Lung (tissue), 12 donors: ENCODE results near the gene RNF151. TPM values are rescaled to one million over a fixed set of nuclear protein-coding genes. Genes with fewer than 3 reads are reported as not detected.

ENCODE experiments used
- ATAC-seq: fragments of 200-7000 bp; cut with Tn5 transposase; one replicate; pipeline ENCODE4 v1.9.1; 2020; ENCODE audit warnings: moderate number of reproducible peaks; ENCODE audit not compliant: insufficient read depth, low FRiP score
- DNase-seq, 3 donors: peaks; one replicate each; pipeline ENCODE4 v3.0.0-alpha.2; 2013 to 2017
- H3K27ac ChIP-seq, 2 donors: one replicate each; pipeline ENCODE4 v1.5.1; 2013; ENCODE audit warnings: mild to moderate bottlenecking in 2 of 2, moderate library complexity in 2 of 2, control low read depth in 1 of 2, inconsistent platforms in 1 of 2, low read depth in 1 of 2, low read length in 1 of 2
- H3K27me3 ChIP-seq, 3 donors: one replicate each; pipeline ENCODE4 v1.5.1; 2013; ENCODE audit warnings: low read length in 2 of 3; ENCODE audit not compliant: control insufficient read depth in 3 of 3, insufficient read depth in 3 of 3
- H3K36me3 ChIP-seq, 4 donors: one replicate each; pipeline ENCODE4 v1.5.1; 2013; ENCODE audit warnings: low read length in 4 of 4, mild to moderate bottlenecking in 1 of 4, moderate library complexity in 1 of 4; ENCODE audit not compliant: control insufficient read depth in 4 of 4, insufficient read depth in 4 of 4
- H3K4me1 ChIP-seq, 5 donors: one replicate each; pipeline ENCODE4 v1.5.1; 2013; ENCODE audit warnings: low read length in 5 of 5, mild to moderate bottlenecking in 2 of 5, moderate library complexity in 1 of 5; ENCODE audit not compliant: control insufficient read depth in 5 of 5, insufficient read depth in 5 of 5
- H3K4me3 ChIP-seq: one replicate; pipeline ENCODE4 v1.5.1; 2013; ENCODE audit warnings: mild to moderate bottlenecking, control low read depth, moderate library complexity
- H3K9ac ChIP-seq, 2 donors: one replicate each; pipeline ENCODE4 v1.5.1; 2013; ENCODE audit warnings: low read length in 2 of 2, control low read depth in 1 of 2; ENCODE audit not compliant: insufficient read depth in 1 of 2
- H3K9me3 ChIP-seq, 4 donors: one replicate each; pipeline ENCODE4 v1.5.1; 2013; ENCODE audit warnings: low read length in 3 of 4, mild to moderate bottlenecking in 1 of 4, moderate library complexity in 1 of 4; ENCODE audit not compliant: control insufficient read depth in 4 of 4, insufficient read depth in 3 of 4
- CTCF ChIP-seq: IDR thresholded peaks from 2 replicates; pipeline ENCODE4 v1.5.1; 2012; ENCODE audit warnings: mild to moderate bottlenecking; ENCODE audit errors: control extremely low read depth, extremely low read depth
- WGBS, 2 donors: extraction: QIAGEN DNeasy Blood & Tissue Kit; methylation state at CpG; one replicate each; pipeline ENCODE4 v1.1.7; 2013; 5-methylcytosine and 5-hydroxymethylcytosine counted together
- polyA plus RNA-seq, 2 donors: library from polyadenylated mRNA; stranded (reverse); fragments of 200-250 nt; gene quantifications; one replicate each; pipeline ENCODE4 v1.2.1, GENCODE V29; 2013
- total RNA-seq, 2 donors: library from RNA; depleted of rRNA in 1 of 2; stranded (reverse); fragments of >200 nt in 1 of 2; gene quantifications; one replicate each; pipeline ENCODE4 v1.2.1, GENCODE V29; 2014 to 2021
- donor health status: control.
- donor health status: control.
- donor health status: Bipolar disorder and iron deficiency.
- donor health status: healthy.
- donor health status: DM: yes; HTN: yes; CAD: no.

Gene RNF151
- total and polyA plus RNA-seq, 4 donors, result 0.15 TPM; not detected in 3

DNA sequence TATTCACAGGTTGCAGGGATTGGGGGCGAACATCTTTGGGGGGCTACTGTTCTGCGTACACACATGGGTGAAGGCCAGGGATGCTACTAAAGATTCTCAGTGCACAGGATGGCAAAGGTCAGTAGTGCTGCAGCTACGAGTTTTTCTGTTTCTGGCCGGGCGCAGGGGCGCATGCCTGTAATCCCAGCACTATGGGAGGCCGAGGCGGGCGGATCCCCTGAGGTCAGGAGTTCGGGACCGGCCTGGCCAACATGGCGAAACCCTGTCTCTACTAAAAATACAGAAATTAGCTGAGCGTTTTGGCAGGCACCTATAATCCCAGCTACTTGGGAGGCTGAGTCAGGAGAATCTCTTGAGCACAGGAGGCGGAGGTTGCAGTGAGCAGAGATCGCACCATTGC, 46.9 kb downstream of the RNF151 start:
- 90 to 94% methylated on average over 15 of the region's 15 CpGs for WGBS, 2 donors
- DNase-seq, result no peak
- H3K4me1 ChIP-seq, result peaks cover 0 to 12% (median 6%) of the 10 kb centered on the region in 5 donors

GRCh38 chr16:2015117-2015946, 48.7 kb downstream of the RNF151 start:
- DNase-seq, result no peak
- ATAC-seq, result peak; percentile 62
- H3K4me3 ChIP-seq, result no peak overlapping the region
- H3K9ac ChIP-seq, result peak overlapping the region in 1 of 2 donors; percentile 13
- H3K36me3 ChIP-seq, result no peaks in the 10 kb centered on the region
- peaks cover 0 to 12% (median 5%) of the 10 kb centered on the region in 5 donors for H3K4me1 ChIP-seq
- peaks cover 0 to 7% (median 4%) of the 10 kb centered on the region in 3 donors for H3K27me3 ChIP-seq
- TF ChIP-seq CTCF, result no peak
- WGBS, 2 donors, result 76 to 84% methylated on average over 24 of the region's 24 CpGs
- H3K27ac ChIP-seq, result peak overlapping the region in 1 of 2 donors; percentile 11
- H3K9me3 ChIP-seq, result no peaks in the 10 kb centered on the region

More for the DNA sequence above, 46.9 kb downstream of the RNF151 start:
- TF ChIP-seq CTCF, result no peak
- no peaks in the 10 kb centered on the region for H3K27me3 ChIP-seq
- H3K27ac ChIP-seq, result no peak overlapping the region
- no peaks in the 10 kb centered on the region for H3K9me3 ChIP-seq
- no peak overlapping the region for H3K4me3 ChIP-seq
- no peaks in the 10 kb centered on the region for H3K36me3 ChIP-seq
- ATAC-seq, result no peak
- H3K9ac ChIP-seq, result no peak overlapping the region

- ATAC-seq, result no peak
Observed at GRCh38 chr16:2015947-2016208, 49.2 kb downstream of the RNF151 start.

More at GRCh38 chr16:2015947-2016208, 49.2 kb downstream of the RNF151 start:
- H3K27me3 ChIP-seq, result peaks cover 2 to 7% (median 4%) of the 10 kb centered on the region in 3 donors
- no peaks in the 10 kb centered on the region for H3K9me3 ChIP-seq
- no peak for TF ChIP-seq CTCF
- 90 to 92% methylated on average over 7 of the region's 7 CpGs for WGBS, 2 donors
- no peak for DNase-seq
- no peak overlapping the region for H3K4me3 ChIP-seq
- peak overlapping the region in 1 of 2 donors; percentile 11 for H3K27ac ChIP-seq
- H3K36me3 ChIP-seq, result no peaks in the 10 kb centered on the region
- H3K4me1 ChIP-seq, result peaks cover 0 to 11% (median 0%) of the 10 kb centered on the region in 5 donors
- H3K9ac ChIP-seq, result peak overlapping the region in 1 of 2 donors; percentile 13
